ENCODE measurements around the gene SGPP1.

Gene SGPP1

GRCh38 chr14:63671987-63672386, 55.9 kb downstream of the SGPP1 start:
- ChIA-PET POLR2A (no interaction called here), CTCF (no interaction called here)
- H3K9me3 ChIP-seq (ENCODE audit: control insufficient read depth, insufficient read depth, low read depth, low read length), result no peaks in the 10 kb centered on the region
- peaks cover 10% of the 10 kb centered on the region for H3K4me1 ChIP-seq (ENCODE audit: control insufficient read depth, insufficient read depth, low read length)
- no peak overlapping the region for H3K4me3 ChIP-seq (ENCODE audit: low read depth, low read length)
- no peaks in the 10 kb centered on the region for H3K36me3 ChIP-seq (ENCODE audit: control insufficient read depth in 2 of 2, insufficient read depth in 1 of 2, low read length in 2 of 2)
- TF ChIP-seq KLF17 (tag by site-specific recombination; IDR thresholded peaks at IDR 0.05) (no peak), ZNF404 (tag by site-specific recombination; IDR thresholded peaks at IDR 0.05) (no peak), YY2 (tag by site-specific recombination; IDR thresholded peaks at IDR 0.05) (no peak), ZNF558 (tag by site-specific recombination; IDR thresholded peaks at IDR 0.05) (no peak), EGR2 (tag by site-specific recombination; IDR thresholded peaks at IDR 0.05; ENCODE audit: low read depth) (no peak)
- H3K27ac ChIP-seq (ENCODE audit: extremely low read depth, low read depth, low read length), result no peak overlapping the region

- TF ChIP-seq GLI4 (tag by site-specific recombination; IDR thresholded peaks at IDR 0.05) (no peak), ZNF423 (tag by site-specific recombination; IDR thresholded peaks at IDR 0.05) (no peak), ZNF707 (tag by site-specific recombination; IDR thresholded peaks at IDR 0.05) (no peak), HIC1 (tag by site-specific recombination; IDR thresholded peaks at IDR 0.05) (no peak), SCRT2 (tag by site-specific recombination; IDR thresholded peaks at IDR 0.05) (no peak), ZNF76 (tag by site-specific recombination; IDR thresholded peaks at IDR 0.05; ENCODE audit: borderline replicate concordance, low read depth) (no peak), KLF16 (tag by site-specific recombination; IDR thresholded peaks at IDR 0.05) (no peak), GFI1B (tag by site-specific recombination; IDR thresholded peaks at IDR 0.05) (no peak), ZNF175 (tag by site-specific recombination; IDR thresholded peaks at IDR 0.05) (no peak), ZNF776 (tag by site-specific recombination; IDR thresholded peaks at IDR 0.05; ENCODE audit: borderline replicate concordance) (no peak), MZF1 (tag by site-specific recombination; IDR thresholded peaks at IDR 0.05; ENCODE audit: borderline replicate concordance) (no peak), ZNF239 (tag by site-specific recombination; IDR thresholded peaks at IDR 0.05) (no peak), ZNF16 (tag by site-specific recombination; IDR thresholded peaks at IDR 0.05; ENCODE audit: low read depth) (no peak)
- Histone ChIP-seq H3K9me3 (ENCODE audit: control insufficient read depth, insufficient read depth, low read depth, low read length) (no peaks in the 10 kb centered on the region), H3K4me1 (ENCODE audit: control insufficient read depth, insufficient read depth, low read length) (peaks cover 7% of the 10 kb centered on the region), H3K27ac (ENCODE audit: extremely low read depth, low read depth, low read length) (no peak overlapping the region), H3K4me3 (ENCODE audit: low read depth, low read length) (no peak overlapping the region), H3K36me3 (ENCODE audit: control insufficient read depth in 2 of 2, insufficient read depth in 1 of 2, low read length in 2 of 2) (no peaks in the 10 kb centered on the region)
- POLR2A ChIA-PET, result no interaction called here
- CTCF ChIA-PET, result interaction anchor here (0.9 kb wide), 1 partner anchor 8 kb away, joined by 3 read pairs; no protein-coding TSS in a partner anchor
These were observed 57.2 kb downstream of the SGPP1 start for GRCh38 chr14:63670692-63671091.

- Histone ChIP-seq H3K36me3 (ENCODE audit: control insufficient read depth in 2 of 2, insufficient read depth in 1 of 2, low read length in 2 of 2) (no peaks in the 10 kb centered on the region), H3K9me3 (ENCODE audit: control insufficient read depth, insufficient read depth, low read depth, low read length) (no peaks in the 10 kb centered on the region), H3K4me3 (ENCODE audit: low read depth, low read length) (no peak overlapping the region), H3K4me1 (ENCODE audit: control insufficient read depth, insufficient read depth, low read length) (no peaks in the 10 kb centered on the region), H3K27ac (ENCODE audit: extremely low read depth, low read depth, low read length) (no peak overlapping the region)
- CTCF ChIA-PET, result interaction anchor here (0.6 kb wide), 3 partner anchors 51 to 639 kb away, joined by 3 to 4 read pairs (median 4); no protein-coding TSS in a partner anchor
- POLR2A ChIA-PET, result no interaction called here
- TF ChIP-seq ZNF777 (tag by site-specific recombination; IDR thresholded peaks at IDR 0.05; ENCODE audit: borderline replicate concordance) (no peak), ZNF792 (tag by site-specific recombination; IDR thresholded peaks at IDR 0.05) (no peak), ZNF692 (tag by site-specific recombination; IDR thresholded peaks at IDR 0.05) (no peak), KLF10 (tag by site-specific recombination; IDR thresholded peaks at IDR 0.05) (no peak), SALL2 (tag by site-specific recombination; IDR thresholded peaks at IDR 0.05; ENCODE audit: borderline replicate concordance) (no peak), ZNF518A (tag by site-specific recombination; conservative IDR thresholded peaks at IDR 0.05; ENCODE audit: low read depth) (no peak)
These were observed 61.5 kb downstream of the SGPP1 start for GRCh38 chr14:63666335-63666734.

Data from HEK293 (cell line).